Sigmoid colon (tissue), 3 donors: ENCODE results near the gene RPS6KL1.

Source experiments
- POLR2A ChIP-seq, 2 donors: fragments of 450-650 bp; IDR thresholded peaks; one replicate each; pipeline ENCODE4 v1.6.1; 2016; ENCODE audit warnings: antibody characterized with exemption in 2 of 2, mild to moderate bottlenecking in 2 of 2, moderate library complexity in 2 of 2
- TF ChIP-seq, protein P1 (sequence below), 4 experiments: fragments of 450-650 bp in 3 of 4; fragments of 200-600 bp in 1 of 4; IDR thresholded peaks; one replicate each; pipeline ENCODE4 v1.5.1; 2016 to 2019; ENCODE audit warnings: antibody characterized with exemption in 4 of 4, mild to moderate bottlenecking in 3 of 4, moderate library complexity in 2 of 4

DNA sequence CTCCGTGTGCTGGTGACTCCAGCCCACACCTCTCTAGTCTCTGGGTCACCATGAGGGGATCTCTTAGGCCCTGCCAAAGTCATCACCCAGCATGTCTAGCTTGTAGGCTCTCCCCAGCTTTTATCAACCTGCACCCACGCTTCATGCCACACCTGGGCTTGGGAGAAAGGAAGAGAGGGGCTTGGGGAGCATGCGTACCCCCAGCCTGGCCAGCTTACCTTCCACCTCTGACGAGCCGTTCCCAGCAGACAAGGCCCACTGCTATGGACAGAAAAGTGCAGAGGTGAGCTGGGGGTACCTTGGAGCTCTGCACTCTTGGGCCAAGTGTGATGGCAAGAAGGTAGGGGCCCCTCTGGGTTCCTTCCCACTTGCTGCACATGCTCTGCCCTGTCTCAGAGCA, 30.6 kb upstream of the RPS6KL1 start:
- TF ChIP-seq, protein P1, sequence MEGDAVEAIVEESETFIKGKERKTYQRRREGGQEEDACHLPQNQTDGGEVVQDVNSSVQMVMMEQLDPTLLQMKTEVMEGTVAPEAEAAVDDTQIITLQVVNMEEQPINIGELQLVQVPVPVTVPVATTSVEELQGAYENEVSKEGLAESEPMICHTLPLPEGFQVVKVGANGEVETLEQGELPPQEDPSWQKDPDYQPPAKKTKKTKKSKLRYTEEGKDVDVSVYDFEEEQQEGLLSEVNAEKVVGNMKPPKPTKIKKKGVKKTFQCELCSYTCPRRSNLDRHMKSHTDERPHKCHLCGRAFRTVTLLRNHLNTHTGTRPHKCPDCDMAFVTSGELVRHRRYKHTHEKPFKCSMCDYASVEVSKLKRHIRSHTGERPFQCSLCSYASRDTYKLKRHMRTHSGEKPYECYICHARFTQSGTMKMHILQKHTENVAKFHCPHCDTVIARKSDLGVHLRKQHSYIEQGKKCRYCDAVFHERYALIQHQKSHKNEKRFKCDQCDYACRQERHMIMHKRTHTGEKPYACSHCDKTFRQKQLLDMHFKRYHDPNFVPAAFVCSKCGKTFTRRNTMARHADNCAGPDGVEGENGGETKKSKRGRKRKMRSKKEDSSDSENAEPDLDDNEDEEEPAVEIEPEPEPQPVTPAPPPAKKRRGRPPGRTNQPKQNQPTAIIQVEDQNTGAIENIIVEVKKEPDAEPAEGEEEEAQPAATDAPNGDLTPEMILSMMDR (IDR thresholded peaks at IDR 0.05) = no peak
- no peak for TF ChIP-seq POLR2A (IDR thresholded peaks at IDR 0.05)
